GM12878 (cell line): ENCODE data around the gene UBXN4. TPM values are rescaled to one million over a fixed set of nuclear protein-coding genes. Genes with fewer than 3 reads are reported as not detected.

Experiments used
- ATAC-seq: fragments of 200-7000 bp; cut with Tn5 transposase; 3 replicates; pipeline ENCODE4 v1.9.1; 2020; ENCODE audit warnings: mild to moderate bottlenecking, moderate library complexity
- BruUV-seq: library from RNA; stranded (reverse); fragments of 400-500 nt; replicated peaks from 2 replicates; lab custom pipeline; 2021; lab: Mats Ljungman, UMichigan
- CTCF ChIA-PET: fragments of 300-600 bp; sonication (Branson Sonifier 250); formaldehyde crosslinking; extraction: SDS; loops from one replicate; lab custom pipeline; 2021; ENCODE audit warnings: inconsistent platforms; lab: Yijun Ruan, JAX
- POLR2A ChIA-PET: fragments of 350-600 bp; formaldehyde crosslinking; extraction: SDS; loops from one replicate; lab custom pipeline; 2021; ENCODE audit warnings: inconsistent platforms; lab: Charles Lee
- RAD21 ChIA-PET: fragments of 300-600 bp; sonication (Branson Sonifier 250); formaldehyde crosslinking; loops from one replicate; lab custom pipeline; 2023; ENCODE audit warnings: antibody characterized with exemption; ENCODE audit not compliant: unreplicated experiment; lab: Charles Lee
- SMC1A ChIA-PET: fragments of 300-600 bp; sonication (Branson Sonifier 250); formaldehyde crosslinking; loops from one replicate; lab custom pipeline; 2023; ENCODE audit not compliant: unreplicated experiment, uncharacterized antibody; lab: Charles Lee
- DNase-seq: peaks from one replicate; pipeline ENCODE4 v3.0.0-alpha.2; 2011; ENCODE audit warnings: low read depth, low spot score
- FAIRE-seq: peaks from 3 replicates; lab custom pipeline; 2011; peaks lifted over from hg19 to GRCh38; lab: Jason Lieb, UNC
- H2AFZ ChIP-seq: 2 replicates; pipeline ENCODE4 v1.6.0; 2011; ENCODE audit warnings: low read depth, low read length, control low read depth; ENCODE audit not compliant: control insufficient read depth
- H3K27ac ChIP-seq: 2 replicates; pipeline ENCODE4 v1.5.1; 2011; ENCODE audit warnings: control low read depth; ENCODE audit not compliant: control insufficient read depth, insufficient read depth
- H3K27me3 ChIP-seq, 2 experiments: replicated peaks in 1 of 2; 2 replicates each; pipeline versions ENCODE4 v1.6.0 to v1.6.1; 2011; ENCODE audit warnings: low read length in 1 of 2; ENCODE audit not compliant: control insufficient read depth in 2 of 2, insufficient read depth in 2 of 2
- H3K36me3 ChIP-seq, 2 experiments: 2 replicates each; pipeline ENCODE4 v1.5.1; 2011; ENCODE audit warnings: low read length in 1 of 2; ENCODE audit not compliant: control insufficient read depth in 2 of 2, insufficient read depth in 2 of 2
- H3K4me1 ChIP-seq: 2 replicates; pipeline ENCODE4 v1.6.1; 2011; ENCODE audit warnings: mild to moderate bottlenecking, low read length, moderate library complexity, mixed read lengths; ENCODE audit not compliant: control insufficient read depth, insufficient read depth
- H3K4me2 ChIP-seq: 2 replicates; pipeline ENCODE4 v1.6.0; 2011; ENCODE audit warnings: control low read depth; ENCODE audit not compliant: control insufficient read depth, insufficient read depth
- H3K4me3 ChIP-seq: fragments of 200-600 bp; sonication (generic); 2 replicates; pipeline ENCODE4 v1.5.1; 2016
- H3K79me2 ChIP-seq: 2 replicates; pipeline ENCODE4 v1.6.0; 2011; ENCODE audit warnings: low read length; ENCODE audit not compliant: control insufficient read depth, insufficient read depth
- H3K9ac ChIP-seq: 2 replicates; pipeline ENCODE4 v1.8.0; 2011; ENCODE audit warnings: low read length, control low read depth, mixed read lengths; ENCODE audit not compliant: control insufficient read depth, insufficient read depth
- H3K9me3 ChIP-seq: replicated peaks from 3 replicates; pipeline ENCODE4 v1.5.1; 2011; ENCODE audit warnings: mild to moderate bottlenecking, low read length; ENCODE audit not compliant: control insufficient read depth, insufficient read depth
- H4K20me1 ChIP-seq: 2 replicates; pipeline ENCODE4 v1.6.0; 2011; ENCODE audit not compliant: control insufficient read depth, insufficient read depth
- BCLAF1 ChIP-seq: fragments of 450-650 bp; IDR thresholded peaks from 2 replicates; pipeline ENCODE4 v1.6.1; 2017; ENCODE audit warnings: antibody characterized with exemption, mild to moderate bottlenecking, moderate library complexity
- GATAD2B ChIP-seq: fragments of 450-650 bp; conservative IDR thresholded peaks from 2 replicates; pipeline ENCODE4 v1.6.1; 2017; ENCODE audit warnings: low read depth, mild to moderate bottlenecking, moderate library complexity
- HCFC1 ChIP-seq: fragments of 150-350 bp; IDR thresholded peaks from 2 replicates; pipeline ENCODE4 v1.6.1; 2014; ENCODE audit warnings: low read length
- WRNIP1 ChIP-seq: IDR thresholded peaks from 2 replicates; pipeline ENCODE4 v1.6.1; 2011; ENCODE audit warnings: low read depth, low read length, improper control_type of control experiment, borderline replicate concordance
- ZBED1 ChIP-seq: IDR thresholded peaks from 2 replicates; pipeline ENCODE4 v1.6.1; 2016; ENCODE audit warnings: borderline replicate concordance
- ZBTB11 ChIP-seq: fragments of 450-650 bp; formaldehyde crosslinking; IDR thresholded peaks from 2 replicates; pipeline ENCODE4 v1.5.0; 2022; ENCODE audit warnings: mild to moderate bottlenecking, missing genetic modification characterization
- ZNF24 ChIP-seq: fragments of 450-650 bp; IDR thresholded peaks from 2 replicates; pipeline ENCODE4 v1.6.1; 2017; ENCODE audit warnings: antibody characterized with exemption, mild to moderate bottlenecking
- ZNF274 ChIP-seq: IDR thresholded peaks from one replicate; pipeline ENCODE4 v1.8.0; 2011; ENCODE audit not compliant: insufficient read length, insufficient read depth
- WGBS: methylation state at CpG from one replicate; pipeline ENCODE4 v1.1.6; 2016; ENCODE audit warnings: low lambda C conversion rate; ENCODE audit not compliant: insufficient replicate concordance, insufficient coverage; ENCODE audit errors: missing lambda C conversion rate; 5-methylcytosine and 5-hydroxymethylcytosine counted together
- in situ Hi-C: fragments of 300-500 bp; cut with MboI; formaldehyde crosslinking; loops from 9 replicates; pipeline ENCODE4 v1.14.3; 2018; ENCODE audit warnings: mixed read lengths
- intact Hi-C: fragments of 100-400 bp; cut with micrococcal nuclease; formaldehyde crosslinking; loops from one replicate; pipeline ENCODE4 v1.14.2; 2022; ENCODE audit not compliant: unreplicated experiment
- polyA plus RNA-seq, 11 experiments: library from polyadenylated mRNA; depleted of rRNA in 4 of 11; unstranded in 6 of 11; stranded (reverse) in 5 of 11; fragments of >200 nt; fragmentation: Nextera tagmentation in 4 of 11; fragmentation: Illumina TruSeq in 1 of 11; extraction: Ambion mirVana in 4 of 11; extraction: Trizol in 1 of 11; gene quantifications; 1 replicate in 1 of 11; 2 replicates in 10 of 11; pipeline versions ENCODE4 v1.2.1 to v1.2.3, GENCODE V29; 2011 to 2016; ENCODE audit warnings: inconsistent platforms in 2 of 11, missing spikeins in 2 of 11, low read depth in 1 of 11
- total RNA-seq, 4 experiments: library from RNA; depleted of rRNA in 3 of 4; stranded (reverse); fragments of >200 nt in 3 of 4; fragmentation: Illumina TruSeq in 1 of 4; extraction: Trizol in 1 of 4; gene quantifications; 2 replicates each; pipeline versions ENCODE4 v1.2.1 to v1.2.3, GENCODE V29; 2013 to 2021

The UBXN4 gene
- total and polyA plus RNA-seq, 10 of the 15 experiments (the other 5 are each of a cell fraction or from before 2014, with no cell fraction given), result 52.6 to 133 (median 71.9) TPM

- no peak overlapping the region for H3K27ac ChIP-seq
- H3K9me3 ChIP-seq, result no peaks in the 10 kb centered on the region; the same call in 2 of the 3 replicates
- RAD21 ChIA-PET, result no interaction called here
- no peak for TF ChIP-seq ZNF24
- no TSS peak for BruUV-seq
- peaks cover 5 to 17% of the 10 kb centered on the region in 2 experiments; a peak in 3 of 4 replicates for H3K36me3 ChIP-seq
- no peak overlapping the region for H2AFZ ChIP-seq
- DNase-seq (no peak), ATAC-seq (no peak), FAIRE-seq (no peak)
- SMC1A ChIA-PET, result interaction anchor here (1.4 kb wide), 1 partner anchor 30 kb away, joined by 5 read pairs; no protein-coding TSS in a partner anchor
- no peaks in the 10 kb centered on the region for H4K20me1 ChIP-seq
- intact Hi-C loops, result no loop called here
- H3K9ac ChIP-seq, result no peak overlapping the region
- POLR2A ChIA-PET, result interaction anchor here (1.0 kb wide), 2 partner anchors 8 to 17 kb away, joined by 3 to 5 read pairs; no protein-coding TSS in a partner anchor
- H3K4me1 ChIP-seq, result no peaks in the 10 kb centered on the region
- no peaks in the 10 kb centered on the region for H3K27me3 ChIP-seq
- in situ Hi-C loops, result no loop called here
- 87% methylated on average over 1 of the region's 1 CpG for WGBS
- no peak overlapping the region for H3K4me3 ChIP-seq
- H3K4me2 ChIP-seq, result no peak overlapping the region
- CTCF ChIA-PET, result interaction anchor here (0.8 kb wide), 1 partner anchor 135 kb away, joined by 3 read pairs; no protein-coding TSS in a partner anchor
- H3K79me2 ChIP-seq, result no peaks in the 10 kb centered on the region
Measured at GRCh38 chr2:135762530-135762929, 20.9 kb downstream of the UBXN4 start.

GRCh38 chr2:135768863-135769262 lies 27.2 kb downstream of the UBXN4 start:
- intact Hi-C loops (no loop called here), in situ Hi-C loops (no loop called here)
- Histone ChIP-seq H3K79me2 (no peaks in the 10 kb centered on the region), H3K27me3 (no peaks in the 10 kb centered on the region), H2AFZ (no peak overlapping the region), H3K4me3 (no peak overlapping the region), H4K20me1 (no peaks in the 10 kb centered on the region), H3K9me3 (no peaks in the 10 kb centered on the region), H3K36me3 (peaks cover 5 to 32% of the 10 kb centered on the region in 2 experiments), H3K27ac (no peak overlapping the region), H3K4me1 (no peaks in the 10 kb centered on the region), H3K9ac (no peak overlapping the region), H3K4me2 (no peak overlapping the region)
- ChIA-PET RAD21 (no interaction called here), CTCF (interaction anchor here (0.6 to 3.5 kb wide), 6 partner anchors 9 to 1317 kb away, joined by 3 to 13 read pairs (median 4); no protein-coding TSS in a partner anchor), POLR2A (interaction anchor here (0.7 kb wide), 1 partner anchor 610 kb away, joined by 4 read pairs; no protein-coding TSS in a partner anchor), SMC1A (no interaction called here)
- WGBS, result over 99% methylated on average over 8 of the region's 8 CpGs
- BruUV-seq, result no TSS peak
- DNase-seq (no peak), ATAC-seq (no peak), FAIRE-seq (no peak)
- no peak for TF ChIP-seq WRNIP1
- TF ChIP-seq BCLAF1, result no peak
- TF ChIP-seq GATAD2B, result no peak
- no peak for TF ChIP-seq ZBED1
- no peak for TF ChIP-seq ZBTB11
- TF ChIP-seq ZNF274, result no peak
- no peak for TF ChIP-seq HCFC1
